ENCODE measurements around the gene STAC3.

Gene STAC3

DNA sequence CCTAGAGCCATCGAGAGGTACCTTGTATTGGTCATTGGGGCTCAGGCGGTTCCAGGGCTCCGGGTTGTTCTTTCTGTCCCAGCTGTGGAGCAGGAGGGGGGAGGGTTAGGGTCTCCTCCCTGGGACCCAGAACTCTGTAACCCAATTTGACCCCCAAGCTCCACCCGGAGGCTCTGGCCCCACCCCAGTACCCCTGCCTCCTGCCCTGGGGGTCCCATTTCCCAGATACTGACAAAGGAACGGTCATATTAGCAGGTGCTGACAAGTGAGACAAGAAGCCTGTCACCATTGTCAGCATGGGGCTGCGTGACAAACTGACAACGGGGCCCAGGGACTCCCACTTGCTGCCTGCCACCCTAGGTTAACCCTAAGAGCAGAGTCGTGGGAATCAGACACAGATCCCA is 15.3 kb downstream of the STAC3 start:
- DNase-seq: no peak

DNA sequence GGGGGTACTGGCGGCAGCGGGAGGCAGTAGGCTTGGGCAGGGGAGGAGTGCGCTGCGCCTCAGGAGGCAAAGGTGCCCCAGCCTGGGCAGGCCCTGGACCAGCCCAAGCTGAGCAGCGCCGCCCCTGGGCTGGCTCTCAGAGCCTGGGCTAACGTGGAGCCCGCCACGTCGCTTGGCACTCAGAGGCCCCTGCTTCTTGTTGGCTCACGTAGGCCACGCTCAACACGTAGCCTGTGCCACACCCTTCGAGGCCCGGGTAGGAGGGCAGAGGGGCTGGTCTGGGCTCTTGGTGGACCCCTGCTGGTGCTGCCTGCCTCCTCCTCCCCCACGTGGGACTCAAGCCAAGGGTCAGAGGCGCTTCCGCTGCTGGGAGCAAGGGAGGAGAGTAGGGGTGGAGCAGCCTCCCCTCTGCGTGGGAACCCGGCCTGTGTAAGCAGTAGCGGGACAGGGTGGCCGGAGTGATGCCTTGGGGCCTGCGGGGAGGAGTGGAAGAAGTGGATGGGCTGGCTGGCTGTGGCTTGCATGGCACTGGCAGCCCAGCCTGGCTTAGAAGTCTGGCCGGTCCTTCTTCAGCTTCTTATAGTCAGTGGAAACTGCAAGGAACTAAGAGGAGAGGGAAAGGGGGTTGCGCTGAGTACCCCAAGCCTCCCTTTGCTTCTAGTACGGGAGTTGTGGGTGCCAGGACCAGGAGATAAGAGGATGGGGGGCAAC is 15.8 kb downstream of the STAC3 start:
- no peak for DNase-seq

DNA sequence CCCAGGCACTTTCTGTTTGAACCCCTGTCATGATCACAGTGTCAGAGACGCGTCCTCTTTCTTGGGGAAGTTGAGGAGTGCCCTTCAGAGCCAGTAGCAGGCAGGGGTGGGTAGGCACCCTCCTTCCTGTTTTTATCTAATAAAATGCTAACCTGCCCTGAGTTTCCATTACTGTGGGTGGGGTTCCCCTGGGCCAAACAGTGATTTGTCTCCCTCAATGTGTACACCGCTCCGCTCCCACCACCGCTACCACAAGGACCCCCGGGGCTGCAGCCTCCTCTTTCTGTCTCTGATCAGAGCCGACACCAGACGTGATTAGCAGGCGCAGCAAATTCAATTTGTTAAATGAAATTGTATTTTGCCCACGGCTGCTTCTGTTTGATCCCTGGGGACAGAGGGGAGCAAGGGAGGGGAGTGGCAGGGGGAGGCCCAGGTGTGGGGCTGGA is 16.4 kb downstream of the STAC3 start:
- DNase-seq: no peak

DNA sequence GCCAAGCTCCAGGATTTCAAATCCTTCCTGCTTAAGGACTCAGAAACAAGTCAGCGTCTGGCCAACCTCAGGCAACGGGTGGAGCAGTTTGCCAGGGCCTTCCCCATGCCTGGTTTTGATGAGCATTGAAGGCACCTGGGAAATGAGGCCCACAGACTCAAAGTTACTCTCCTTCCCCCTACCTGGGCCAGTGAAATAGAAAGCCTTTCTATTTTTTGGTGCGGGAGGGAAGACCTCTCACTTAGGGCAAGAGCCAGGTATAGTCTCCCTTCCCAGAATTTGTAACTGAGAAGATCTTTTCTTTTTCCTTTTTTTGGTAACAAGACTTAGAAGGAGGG is 16.8 kb downstream of the STAC3 start:
- no peak for DNase-seq

DNA sequence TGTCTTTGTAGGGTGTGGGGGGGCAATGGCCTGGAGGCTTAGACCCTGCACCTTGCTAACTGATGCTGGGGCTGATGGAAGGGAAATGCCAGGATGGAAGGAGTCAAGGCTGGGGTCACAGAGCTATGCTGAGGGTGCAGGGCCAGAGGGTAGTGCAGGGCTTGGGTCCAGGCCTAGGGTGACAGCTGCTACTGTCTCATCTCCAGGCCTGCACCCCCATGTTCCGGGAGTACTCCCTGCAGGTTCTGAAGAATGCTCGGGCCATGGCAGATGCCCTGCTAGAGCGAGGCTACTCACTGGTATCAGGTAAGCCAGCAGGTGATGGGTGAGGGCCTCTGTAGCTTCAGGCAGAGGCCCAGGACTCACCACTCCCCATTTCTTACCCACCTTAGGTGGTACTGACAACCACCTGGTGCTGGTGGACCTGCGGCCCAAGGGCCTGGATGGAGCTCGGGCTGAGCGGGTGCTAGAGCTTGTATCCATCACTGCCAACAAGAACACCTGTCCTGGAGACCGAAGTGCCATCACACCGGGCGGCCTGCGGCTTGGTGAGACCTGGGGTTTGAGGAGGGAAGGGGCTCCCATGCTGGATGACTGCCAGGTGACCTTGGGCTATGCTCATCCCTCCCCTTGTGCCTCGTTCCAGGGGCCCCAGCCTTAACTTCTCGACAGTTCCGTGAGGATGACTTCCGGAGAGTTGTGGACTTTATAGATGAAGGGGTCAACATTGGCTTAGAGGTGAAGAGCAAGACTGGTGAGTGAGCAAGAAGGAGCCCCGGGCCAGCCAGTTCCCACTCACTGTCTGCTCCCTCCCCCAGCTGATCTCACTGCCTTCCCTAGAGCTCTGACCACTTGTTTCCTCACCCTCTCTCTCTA is 17.4 kb downstream of the STAC3 start:
- no peak for DNase-seq

DNA sequence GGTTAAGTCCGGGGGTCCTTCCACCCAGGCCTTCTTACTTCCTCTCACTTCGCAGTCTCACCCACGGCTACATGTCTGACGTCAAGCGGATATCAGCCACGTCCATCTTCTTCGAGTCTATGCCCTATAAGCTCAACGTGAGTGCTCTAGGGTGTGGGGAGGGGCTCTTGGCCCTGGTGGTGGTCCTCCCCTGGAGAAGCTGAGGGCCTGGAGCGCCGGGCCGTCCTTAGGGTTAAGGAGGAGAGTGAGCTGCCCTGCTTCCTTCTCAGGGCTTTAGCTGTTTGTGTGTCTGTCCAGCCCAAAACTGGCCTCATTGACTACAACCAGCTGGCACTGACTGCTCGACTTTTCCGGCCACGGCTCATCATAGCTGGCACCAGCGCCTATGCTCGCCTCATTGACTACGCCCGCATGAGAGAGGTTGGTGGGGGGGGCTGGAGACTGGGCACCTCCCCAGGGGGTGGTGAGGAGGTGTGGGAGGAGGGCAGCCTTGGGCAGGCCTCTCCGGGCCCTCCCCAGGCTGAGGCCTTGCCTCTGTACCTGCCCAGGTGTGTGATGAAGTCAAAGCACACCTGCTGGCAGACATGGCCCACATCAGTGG is 18.7 kb downstream of the STAC3 start:
- no peak for DNase-seq

DNA sequence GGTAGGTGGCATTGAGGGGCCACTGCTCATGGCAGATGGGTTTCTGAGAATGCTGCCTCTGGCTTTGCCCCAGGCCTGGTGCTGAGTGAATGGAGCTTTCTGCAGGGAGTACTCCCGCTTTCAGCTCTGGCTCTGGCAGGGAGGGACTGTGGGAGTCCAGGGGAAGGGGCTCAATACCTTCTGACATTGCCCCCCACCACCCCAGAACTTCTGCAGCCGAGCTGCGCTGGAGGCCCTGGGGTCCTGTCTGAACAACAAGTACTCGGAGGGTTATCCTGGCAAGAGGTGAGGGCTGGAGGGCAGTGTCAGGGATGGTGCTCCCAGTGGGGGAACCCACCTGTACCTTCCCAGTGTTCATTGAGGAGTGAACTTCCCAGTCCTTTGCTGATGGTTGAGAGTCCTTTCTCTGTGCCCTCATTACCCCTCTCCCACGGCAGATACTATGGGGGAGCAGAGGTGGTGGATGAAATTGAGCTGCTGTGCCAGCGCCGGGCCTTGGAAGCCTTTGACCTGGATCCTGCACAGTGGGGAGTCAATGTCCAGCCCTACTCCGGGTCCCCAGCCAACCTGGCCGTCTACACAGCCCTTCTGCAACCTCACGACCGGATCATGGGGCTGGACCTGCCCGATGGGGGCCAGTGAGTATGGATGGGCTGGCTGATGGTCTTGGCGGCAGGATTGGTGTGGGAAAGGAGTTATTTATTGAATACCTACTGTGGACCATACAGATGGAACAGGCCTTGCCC is 19.5 kb downstream of the STAC3 start:
- DNase-seq: no peak

DNA sequence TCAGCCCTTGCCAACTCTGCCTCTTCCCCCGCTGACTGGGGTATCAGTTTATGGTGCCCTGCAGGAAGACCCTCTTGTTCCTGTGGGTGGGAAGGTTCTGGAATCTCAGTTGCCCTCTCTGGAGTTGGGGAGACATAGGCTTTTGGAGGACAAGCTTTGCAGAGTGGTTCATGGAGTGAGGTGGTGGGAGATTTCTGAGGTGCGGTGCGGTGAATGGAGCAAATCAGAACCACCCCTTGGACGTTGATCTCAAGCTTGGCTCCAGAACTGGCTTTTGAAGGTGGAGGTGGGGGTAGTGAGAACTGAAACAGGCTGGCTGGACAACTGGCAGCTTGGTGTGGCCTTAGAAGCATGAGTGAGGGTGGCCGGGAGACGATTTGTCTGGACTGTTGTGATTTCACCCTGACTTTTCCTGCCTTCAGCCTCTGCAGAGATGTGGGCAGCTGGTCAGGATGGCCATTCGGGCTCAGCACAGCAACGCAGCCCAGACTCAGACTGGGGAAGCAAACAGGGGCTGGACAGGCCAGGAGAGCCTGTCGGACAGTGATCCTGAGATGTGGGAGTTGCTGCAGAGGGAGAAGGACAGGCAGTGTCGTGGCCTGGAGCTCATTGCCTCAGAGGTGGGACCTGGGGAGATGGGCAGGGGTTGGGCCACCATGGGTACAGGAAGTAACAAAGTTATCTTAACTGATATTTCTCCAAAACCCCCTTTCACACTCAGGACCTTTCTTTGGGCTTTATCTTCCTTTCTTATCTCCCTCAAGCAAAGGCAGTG is 20.4 kb downstream of the STAC3 start:
- DNase-seq: no peak

DNA sequence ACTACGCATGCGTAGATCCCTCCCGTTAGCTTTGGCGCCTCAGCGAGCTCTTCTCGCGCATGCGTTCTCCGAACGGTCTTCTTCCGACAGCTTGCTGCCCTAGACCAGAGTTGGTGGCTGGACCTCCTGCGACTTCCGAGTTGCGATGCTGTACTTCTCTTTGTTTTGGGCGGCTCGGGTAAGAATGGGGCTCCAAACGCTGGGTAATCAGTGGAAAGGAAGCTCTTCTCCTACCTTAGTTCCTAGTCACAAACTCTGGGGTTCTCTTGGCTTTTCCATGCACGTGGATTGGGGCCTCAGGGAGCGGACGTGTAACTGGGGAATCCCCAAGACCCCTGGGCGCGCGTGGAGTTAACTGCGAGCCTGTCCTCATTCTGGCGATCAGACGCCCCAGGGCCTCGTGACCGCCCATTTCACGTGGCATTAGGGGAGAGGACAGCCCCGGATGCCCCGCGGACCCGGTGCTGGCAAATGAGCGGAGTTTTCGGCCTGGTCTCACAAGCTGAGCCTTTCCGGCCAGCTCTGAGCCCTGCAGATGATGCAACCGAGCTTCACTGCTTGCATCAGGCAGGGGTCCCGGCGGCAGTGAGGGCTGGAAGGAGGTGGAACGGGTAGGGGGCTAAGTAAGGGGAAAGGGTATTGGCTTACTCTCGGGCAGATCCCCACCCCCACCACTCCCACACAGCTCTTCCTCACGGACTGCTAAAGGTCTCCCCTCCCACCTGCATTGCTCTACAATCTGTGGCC is 21.2 kb downstream of the STAC3 start, which contains the start of gene SHMT2:
TSS of gene SHMT2 (plus strand) at position 78 of the 747 bp plus-strand sequence. CDS start at position 146, 68 bp downstream.
- DNase-seq: peak; percentile 90 to 91

DNA sequence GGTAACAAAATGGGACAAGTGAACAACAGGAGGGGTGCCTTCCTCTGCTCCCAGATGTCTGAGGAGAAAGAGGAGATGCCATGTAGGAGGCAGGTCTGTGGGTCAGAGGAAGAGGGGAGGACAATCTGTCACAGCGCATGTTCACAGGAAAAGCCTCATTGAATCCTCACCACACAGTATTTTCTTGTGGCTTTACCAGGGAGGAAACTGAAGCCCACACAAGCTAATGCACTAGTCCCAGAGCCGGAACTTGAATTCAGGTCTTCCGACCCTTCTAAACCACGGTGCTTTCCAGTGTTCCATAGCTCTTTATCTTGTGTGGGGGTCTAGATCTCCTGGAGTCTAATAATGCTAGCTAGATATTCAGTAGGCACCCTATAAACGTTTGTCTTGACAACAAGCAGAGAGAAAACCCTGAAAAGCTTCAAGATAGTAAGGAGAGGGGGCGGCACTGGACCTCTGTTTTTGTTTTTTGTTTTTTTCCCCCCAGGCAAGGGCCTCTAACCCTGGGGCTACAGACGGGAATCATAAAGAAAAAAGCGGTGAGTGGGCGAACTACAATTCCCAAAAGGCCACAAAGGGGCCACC is 21.8 kb downstream of the STAC3 start:
- no peak for DNase-seq

DNA sequence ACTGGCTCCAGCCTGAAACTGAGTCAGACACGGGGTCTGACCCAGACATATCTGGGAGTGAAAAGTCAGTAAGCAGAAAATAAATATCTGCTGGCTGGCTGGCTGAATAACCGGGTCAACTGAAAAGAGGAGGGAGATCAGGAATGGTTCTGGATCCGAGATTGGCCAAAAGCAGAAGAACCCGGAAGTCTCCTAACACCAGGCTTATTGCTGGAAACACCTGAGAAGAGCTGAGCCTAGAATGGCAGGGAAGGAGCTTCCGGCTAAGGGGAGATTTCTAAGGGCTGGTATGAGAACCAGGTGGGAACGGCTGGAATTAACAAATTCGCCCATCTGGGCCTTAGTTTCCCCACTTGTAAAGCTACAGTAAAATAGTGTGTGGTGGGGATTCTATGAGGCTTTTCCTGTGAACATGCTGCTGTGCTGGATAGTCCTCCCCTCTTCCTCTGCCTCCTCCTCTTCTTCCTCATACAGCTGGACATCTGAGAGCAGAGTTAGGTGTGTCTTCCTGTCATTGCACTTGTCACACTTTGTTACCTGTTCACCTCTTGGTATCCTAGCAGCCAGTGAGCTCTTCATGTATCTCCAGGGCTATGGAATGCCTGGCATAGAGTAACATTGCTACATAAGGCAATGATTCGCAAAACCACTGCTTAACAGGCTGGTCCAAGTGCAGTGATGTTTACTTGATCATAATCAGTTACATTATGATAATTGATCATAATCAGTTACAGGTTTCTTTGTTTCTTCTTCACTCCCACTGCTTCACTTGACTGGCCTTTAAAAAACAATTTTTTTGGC is 23.5 kb downstream of the STAC3 start:
- DNase-seq: no peak

DNA sequence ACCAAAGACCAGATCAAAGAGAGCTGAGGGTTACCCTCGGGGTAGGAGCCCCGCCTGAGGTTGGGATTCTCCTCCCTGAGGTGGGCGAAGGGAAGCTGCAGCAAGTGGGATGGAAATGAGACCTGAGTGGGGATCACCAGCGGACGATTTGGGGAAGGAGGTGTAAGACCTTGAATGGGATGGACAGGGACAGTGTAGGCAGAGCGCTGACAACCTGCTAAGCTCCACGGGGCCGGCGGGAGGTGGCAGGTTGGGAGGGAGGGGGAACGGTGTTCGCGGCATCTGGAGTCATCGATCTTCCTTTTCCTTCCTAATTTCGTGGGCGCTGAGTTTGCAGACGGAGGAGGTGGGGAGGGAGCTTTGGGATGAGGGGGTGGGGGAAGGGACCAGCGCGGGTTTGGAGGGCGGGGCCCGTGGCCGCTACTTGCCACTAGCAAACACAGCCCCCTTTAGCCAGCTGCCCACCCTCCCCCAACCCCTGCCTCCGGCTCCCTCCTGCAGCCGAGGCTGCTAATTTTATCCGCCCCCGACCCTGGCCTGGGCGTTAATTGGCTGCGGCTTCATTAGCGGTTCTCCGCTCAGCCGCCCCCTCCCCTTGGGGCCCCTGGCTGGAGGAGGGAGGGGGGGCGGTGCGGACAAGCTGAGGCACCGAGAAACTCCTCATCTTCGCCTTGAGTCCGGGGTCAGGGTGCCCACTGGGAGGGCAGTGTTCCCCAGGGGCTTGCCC is 24.2 kb downstream of the STAC3 start:
- DNase-seq: no peak

DNA sequence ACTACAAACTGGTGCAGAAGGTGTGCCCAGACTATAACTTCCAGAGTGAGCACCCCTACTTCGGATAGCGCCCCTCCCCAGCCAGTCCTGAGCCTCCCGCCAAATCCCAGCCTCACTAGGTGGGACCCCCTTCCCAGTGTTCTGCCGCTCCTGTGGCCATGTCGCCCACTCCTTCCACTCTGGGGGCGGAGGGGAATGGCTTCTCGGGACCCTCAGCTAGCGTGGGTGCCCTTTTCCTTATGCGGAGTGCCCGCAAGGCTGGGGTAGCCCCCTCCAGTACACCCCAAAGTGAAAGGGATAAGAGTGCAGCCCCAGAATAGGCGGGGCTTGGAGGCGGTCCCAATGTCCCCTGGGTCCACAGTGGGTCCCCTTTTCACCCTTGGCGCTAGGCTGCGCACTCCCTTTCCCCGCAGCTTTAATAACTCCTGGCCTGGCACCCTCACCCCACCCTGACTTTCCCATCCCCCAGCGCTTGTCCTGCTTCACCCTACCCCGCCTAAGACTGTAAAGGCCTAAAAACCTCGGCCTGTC is 25.2 kb downstream of the STAC3 start:
- no peak for DNase-seq

DNA sequence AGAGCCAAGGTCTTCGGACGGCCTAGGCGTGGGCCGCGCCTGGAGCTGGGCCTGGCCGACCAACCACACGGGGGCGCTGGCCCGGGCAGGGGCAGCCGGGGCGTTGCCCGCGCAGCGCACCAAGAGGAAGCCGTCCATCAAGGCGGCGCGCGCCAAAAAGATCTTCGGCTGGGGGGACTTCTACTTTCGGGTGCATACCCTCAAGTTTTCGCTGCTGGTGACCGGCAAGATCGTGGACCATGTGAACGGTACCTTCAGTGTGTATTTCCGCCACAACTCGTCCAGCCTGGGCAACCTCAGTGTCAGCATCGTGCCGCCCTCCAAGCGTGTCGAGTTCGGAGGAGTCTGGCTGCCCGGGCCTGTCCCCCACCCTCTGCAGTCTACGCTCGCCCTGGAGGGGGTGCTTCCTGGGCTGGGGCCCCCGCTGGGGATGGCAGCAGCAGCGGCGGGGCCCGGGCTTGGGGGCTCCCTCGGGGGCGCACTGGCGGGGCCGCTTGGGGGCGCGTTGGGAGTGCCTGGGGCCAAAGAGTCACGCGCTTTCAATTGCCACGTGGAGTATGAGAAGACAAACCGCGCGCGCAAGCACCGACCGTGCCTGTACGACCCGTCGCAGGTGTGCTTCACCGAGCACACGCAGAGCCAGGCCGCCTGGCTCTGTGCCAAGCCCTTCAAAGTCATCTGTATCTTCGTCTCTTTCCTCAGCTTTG is 25.9 kb downstream of the STAC3 start:
- DNase-seq: peak in 1 of 2 donors; percentile 72

DNA sequence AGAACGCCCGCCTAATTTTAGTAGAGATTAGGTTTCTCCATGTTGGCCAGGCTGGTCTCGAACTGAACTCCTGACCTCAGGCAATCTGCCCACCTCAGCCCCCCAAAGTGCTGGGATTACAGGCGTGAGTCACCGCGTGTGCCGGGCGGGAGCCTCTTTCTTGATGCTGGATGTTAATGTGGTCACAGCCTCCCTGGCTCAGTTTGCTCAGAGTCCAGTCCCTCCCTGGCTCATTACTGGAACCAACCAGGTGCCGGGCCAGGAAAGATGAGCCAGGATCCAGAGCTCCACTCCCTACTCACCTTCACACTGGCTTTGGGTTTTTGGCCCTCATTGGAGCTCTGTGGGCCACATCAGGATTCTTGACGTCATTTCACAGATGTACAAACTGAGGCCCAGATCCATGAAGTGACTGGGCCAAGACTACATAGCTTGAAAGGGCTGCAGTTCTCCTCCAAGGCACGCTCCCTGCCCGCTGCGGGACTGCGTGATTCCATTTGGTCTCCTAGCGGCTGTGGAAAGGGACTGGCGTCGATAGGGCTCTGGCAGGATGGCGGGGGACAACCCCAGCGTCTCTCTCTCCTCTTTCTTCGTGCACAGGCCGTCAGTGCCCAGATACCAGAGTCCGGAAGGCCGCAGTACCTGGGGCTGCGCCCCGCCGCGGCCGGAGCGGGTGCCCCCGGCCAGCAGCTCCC is 26.6 kb downstream of the STAC3 start:
- DNase-seq: no peak

DNA sequence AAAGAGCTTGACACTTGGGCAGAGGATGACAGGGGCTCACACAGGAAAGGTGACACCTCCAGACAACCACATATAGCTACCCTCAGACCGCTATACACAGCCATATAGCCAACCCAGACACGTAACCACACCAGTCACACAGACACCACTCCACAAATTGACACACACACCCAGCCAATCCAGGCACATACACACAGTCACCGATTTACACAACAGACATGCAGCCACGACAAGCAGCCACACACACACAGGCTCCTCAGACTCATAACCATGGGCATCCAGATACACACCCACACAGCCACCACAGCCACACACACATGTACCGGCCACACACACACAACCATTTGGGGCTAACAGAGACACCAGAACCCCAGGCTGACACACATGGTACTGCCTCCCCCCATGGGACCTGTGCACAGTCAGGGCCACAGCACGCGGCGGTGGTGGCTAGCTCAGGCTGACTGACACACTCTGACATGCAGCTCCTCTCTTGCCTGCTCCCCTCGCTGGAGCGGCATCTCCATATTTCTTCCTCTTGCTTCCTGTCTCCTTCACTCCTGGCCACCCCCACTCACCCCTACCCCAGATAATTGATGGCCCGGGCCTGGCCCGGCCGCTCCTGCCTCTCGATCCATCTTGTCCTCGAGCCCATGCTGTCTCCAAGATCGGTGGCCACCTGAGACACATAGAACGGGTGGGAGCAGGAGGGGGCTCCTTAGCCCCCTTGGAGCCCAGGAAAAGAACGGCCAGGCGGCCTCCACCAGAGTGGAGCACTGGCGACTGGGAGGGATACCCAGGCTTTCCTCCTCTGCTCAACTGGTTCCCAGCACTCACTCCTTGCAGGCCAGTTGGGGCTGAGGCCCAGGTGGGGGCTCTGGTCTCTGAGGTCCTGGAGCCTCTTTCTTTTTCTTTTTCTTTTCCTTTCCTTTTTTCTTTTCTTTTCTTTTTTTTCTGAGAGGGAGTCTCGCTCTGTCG is 27.5 kb downstream of the STAC3 start:
- no peak for DNase-seq
